CD4-positive, alpha-beta memory T cell (primary cell): ENCODE results near the gene KCNH1. TPM values are rescaled to one million over a fixed set of nuclear protein-coding genes. Genes with fewer than 3 reads are reported as not detected.

ENCODE experiments used
- CTCF ChIA-PET: fragments of 350-600 bp; sonication (Branson Sonifier 250); formaldehyde crosslinking; loops from one replicate; lab custom pipeline; 2021; ENCODE audit warnings: inconsistent platforms; ENCODE audit not compliant: partially characterized antibody; lab: Charles Lee
- POLR2A ChIA-PET: fragments of 350-600 bp; sonication (Branson Sonifier 250); formaldehyde crosslinking; loops from one replicate; lab custom pipeline; 2021; ENCODE audit not compliant: partially characterized antibody; lab: Charles Lee
- DNase-seq, 5 donors: peaks; one replicate each; pipeline versions ENCODE4 v3.0.0 to v3.0.0-alpha.2; 2020 to 2022; ENCODE audit warnings: mixed read lengths in 1 of 5
- H3K27ac ChIP-seq: one replicate; pipeline ENCODE4 v1.7.0; 2013; ENCODE audit warnings: low read depth, low read length
- H3K27me3 ChIP-seq: 2 replicates; pipeline ENCODE4 v1.7.0; 2013; ENCODE audit warnings: mild to moderate bottlenecking, low read length, moderate library complexity; ENCODE audit not compliant: insufficient read depth
- H3K36me3 ChIP-seq: 2 replicates; pipeline ENCODE4 v1.7.0; 2013; ENCODE audit warnings: mild to moderate bottlenecking, low read length, moderate library complexity; ENCODE audit not compliant: insufficient read depth
- H3K4me1 ChIP-seq: 2 replicates; pipeline ENCODE4 v1.7.0; 2013; ENCODE audit warnings: mild to moderate bottlenecking, low read length, moderate library complexity; ENCODE audit not compliant: insufficient read depth
- H3K4me3 ChIP-seq, 2 donors: one replicate each; pipeline ENCODE4 v1.7.0; 2013; ENCODE audit warnings: low read length in 2 of 2, mild to moderate bottlenecking in 1 of 2
- H3K9me3 ChIP-seq, 2 donors: one replicate each; pipeline ENCODE4 v1.7.0; 2013; ENCODE audit warnings: low read length in 2 of 2, control low read depth in 1 of 2; ENCODE audit not compliant: control insufficient read depth in 1 of 2
- H3K27ac Mint-ChIP-seq, 7 donors: one replicate each; pipeline ENCODE4 v1.8.0; 2020 to 2021; ENCODE audit warnings: mixed read lengths in 7 of 7, mild to moderate bottlenecking in 6 of 7, inconsistent platforms in 3 of 7, moderate library complexity in 3 of 7
- H3K27me3 Mint-ChIP-seq, 2 donors: one replicate each; pipeline ENCODE4 v1.8.0; 2020 to 2021; ENCODE audit warnings: mixed read lengths in 2 of 2
- H3K36me3 Mint-ChIP-seq, 2 donors: one replicate each; pipeline ENCODE4 v1.8.0; 2020 to 2021; ENCODE audit warnings: mixed read lengths in 2 of 2, inconsistent platforms in 1 of 2, mild to moderate bottlenecking in 1 of 2
- H3K4me1 Mint-ChIP-seq, 4 donors: one replicate each; pipeline ENCODE4 v1.8.0; 2020 to 2021; ENCODE audit warnings: mixed read lengths in 4 of 4, mild to moderate bottlenecking in 1 of 4
- H3K4me3 Mint-ChIP-seq, 8 donors: one replicate each; pipeline ENCODE4 v1.8.0; 2020 to 2021; ENCODE audit warnings: mixed read lengths in 8 of 8, mild to moderate bottlenecking in 7 of 8, moderate library complexity in 6 of 8, inconsistent platforms in 3 of 8
- H3K9me3 Mint-ChIP-seq, 8 donors: one replicate each; pipeline ENCODE4 v1.8.0; 2020 to 2021; ENCODE audit warnings: mixed read lengths in 8 of 8, mild to moderate bottlenecking in 5 of 8, inconsistent platforms in 3 of 8, moderate library complexity in 1 of 8
- intact Hi-C: fragments of 100-400 bp; cut with micrococcal nuclease; formaldehyde crosslinking; loops from one replicate; pipeline ENCODE4 v1.15.1; 2023
- polyA plus RNA-seq, 2 donors: library from polyadenylated mRNA; unstranded; fragments of 300-500 nt; fragmentation: Illumina TruSeq; gene quantifications; one replicate each; pipeline ENCODE4 v1.2.3, GENCODE V29; 2021
- total RNA-seq, 2 experiments: library from RNA; stranded (reverse); gene quantifications; one replicate each; pipeline ENCODE4 v1.2.3, GENCODE V29; 2021

Gene KCNH1
- total and polyA plus RNA-seq, 4 experiments from 2014 or later = not detected

DNA sequence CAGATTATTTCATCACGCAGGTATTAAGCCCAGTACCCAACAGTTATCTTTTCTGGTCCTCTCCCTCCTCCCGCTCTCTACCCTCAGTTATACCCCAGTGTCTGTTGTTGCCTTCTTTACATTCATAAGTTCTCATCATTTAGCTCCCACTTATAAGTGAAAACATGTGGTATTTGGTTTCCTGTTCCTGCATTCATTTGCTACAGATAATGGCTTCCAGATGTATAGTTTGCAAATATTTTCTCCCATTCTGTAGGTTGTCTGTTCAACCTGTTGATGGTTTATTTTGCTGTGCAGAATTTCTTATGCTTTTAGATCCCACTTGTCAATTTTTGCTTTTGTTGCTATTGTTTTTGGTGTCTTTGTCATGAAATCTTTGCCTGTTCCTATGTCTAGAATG lies 21.1 kb upstream of the KCNH1 start:
- peak overlapping the region in 1 of 7 donors; percentile 26 for H3K27ac Mint-ChIP-seq
- peaks cover 2 to 4% of the 10 kb centered on the region in 2 donors for H3K36me3 Mint-ChIP-seq
- intact Hi-C loops = no loop called here
- Histone ChIP-seq H3K27ac (no peak overlapping the region), H3K4me3 (no peak overlapping the region), H3K4me1 (no peaks in the 10 kb centered on the region), H3K9me3 (no peaks in the 10 kb centered on the region), H3K27me3 (no peaks in the 10 kb centered on the region), H3K36me3 (no peaks in the 10 kb centered on the region)
- no peak overlapping the region for H3K4me3 Mint-ChIP-seq
- DNase-seq = no peak
- H3K27me3 Mint-ChIP-seq = peaks cover 4% of the 10 kb centered on the region in 2 donors
- POLR2A ChIA-PET = no interaction called here
- CTCF ChIA-PET = interaction anchor here (0.7 to 1.5 kb wide), 2 partner anchors 9 to 128 kb away, joined by 3 to 5 read pairs; no protein-coding TSS in a partner anchor
- H3K9me3 Mint-ChIP-seq = peaks cover 3 to 21% (median 15%) of the 10 kb centered on the region in 8 donors
- H3K4me1 Mint-ChIP-seq = peaks cover 0 to 7% (median 1%) of the 10 kb centered on the region in 4 donors

DNA sequence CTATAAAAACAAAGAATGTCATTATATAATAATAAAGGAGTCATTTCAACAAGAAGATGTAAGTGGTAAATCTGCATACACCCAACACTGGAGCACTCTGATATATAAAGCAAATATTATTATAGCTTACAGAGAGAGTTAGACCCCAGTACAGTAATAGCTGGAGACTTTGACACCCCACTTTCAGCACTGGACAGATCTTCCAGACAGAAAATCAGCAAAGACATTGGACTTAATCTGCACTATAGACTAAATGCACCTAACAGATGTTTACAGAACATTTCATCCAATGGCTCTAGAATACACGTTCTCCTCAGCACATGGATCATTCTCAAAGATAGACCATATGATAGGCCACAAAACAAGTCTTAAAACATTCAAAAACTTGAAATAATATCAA lies 20.0 kb upstream of the KCNH1 start:
- peaks cover 2 to 4% of the 10 kb centered on the region in 2 donors for H3K27me3 Mint-ChIP-seq
- Histone ChIP-seq H3K27ac (no peak overlapping the region), H3K27me3 (no peaks in the 10 kb centered on the region), H3K9me3 (no peaks in the 10 kb centered on the region), H3K4me3 (no peak overlapping the region), H3K4me1 (no peaks in the 10 kb centered on the region), H3K36me3 (no peaks in the 10 kb centered on the region)
- no peak overlapping the region for H3K4me3 Mint-ChIP-seq
- H3K4me1 Mint-ChIP-seq = peaks cover 0 to 7% (median 1%) of the 10 kb centered on the region in 4 donors
- DNase-seq = no peak
- intact Hi-C loops = no loop called here
- ChIA-PET POLR2A (no interaction called here), CTCF (interaction anchor here (1.0 to 1.5 kb wide), 3 partner anchors 8 to 26 kb away, joined by 3 read pairs; no protein-coding TSS in a partner anchor)
- peaks cover 1 to 17% (median 12%) of the 10 kb centered on the region in 8 donors for H3K9me3 Mint-ChIP-seq
- no peak overlapping the region for H3K27ac Mint-ChIP-seq
- H3K36me3 Mint-ChIP-seq = peaks cover under 1 to 4% of the 10 kb centered on the region in 2 donors

- no peak overlapping the region for H3K27ac ChIP-seq
- H3K27me3 ChIP-seq = no peaks in the 10 kb centered on the region
- H3K4me1 ChIP-seq = no peaks in the 10 kb centered on the region
- ChIA-PET CTCF (no interaction called here), POLR2A (no interaction called here)
- Mint-ChIP-seq H3K4me3 (no peak overlapping the region), H3K9me3 (peaks cover 0 to 9% (median 0%) of the 10 kb centered on the region in 8 donors), H3K36me3 (peaks cover 0 to 3% of the 10 kb centered on the region in 2 donors), H3K27ac (no peak overlapping the region), H3K27me3 (peaks cover 17 to 22% of the 10 kb centered on the region in 2 donors), H3K4me1 (no peaks in the 10 kb centered on the region)
- no peaks in the 10 kb centered on the region for H3K9me3 ChIP-seq
- DNase-seq = no peak
- H3K36me3 ChIP-seq = no peaks in the 10 kb centered on the region
- intact Hi-C loops = no loop called here
- H3K4me3 ChIP-seq = no peak overlapping the region
Observed at GRCh38 chr1:211148366-211148765, 14.4 kb upstream of the KCNH1 start.

- H3K27me3 Mint-ChIP-seq = peaks cover 29% of the 10 kb centered on the region in 2 donors
- H3K4me1 Mint-ChIP-seq = no peaks in the 10 kb centered on the region
- Histone ChIP-seq H3K9me3 (no peaks in the 10 kb centered on the region), H3K27ac (no peak overlapping the region), H3K4me3 (no peak overlapping the region), H3K36me3 (no peaks in the 10 kb centered on the region), H3K27me3 (no peaks in the 10 kb centered on the region), H3K4me1 (no peaks in the 10 kb centered on the region)
- no peak overlapping the region for H3K27ac Mint-ChIP-seq
- H3K4me3 Mint-ChIP-seq = no peak overlapping the region
- DNase-seq = no peak
- peaks cover 0 to 9% (median 0%) of the 10 kb centered on the region in 8 donors for H3K9me3 Mint-ChIP-seq
- intact Hi-C loops = no loop called here
- H3K36me3 Mint-ChIP-seq = peaks cover 0 to 3% of the 10 kb centered on the region in 2 donors
- ChIA-PET CTCF (interaction anchor here (1.0 kb wide), 2 partner anchors 9 to 10 kb away, joined by 3 read pairs; no protein-coding TSS in a partner anchor), POLR2A (no interaction called here)
Observed at GRCh38 chr1:211145944-211146343, 12.0 kb upstream of the KCNH1 start.

GRCh38 chr1:211135342-211135950 lies 1.5 kb upstream of the KCNH1 start:
- ChIA-PET CTCF (interaction anchor here (0.6 to 3.9 kb wide), 12 partner anchors 9 to 735 kb away, joined by 3 to 19 read pairs (median 4); partner anchors contain the start of gene RCOR3), POLR2A (no interaction called here)
- Histone ChIP-seq H3K9me3 (no peaks in the 10 kb centered on the region), H3K4me1 (peaks cover 17% of the 10 kb centered on the region), H3K4me3 (no peak overlapping the region), H3K27ac (no peak overlapping the region), H3K36me3 (no peaks in the 10 kb centered on the region), H3K27me3 (peaks cover 17% of the 10 kb centered on the region)
- Mint-ChIP-seq H3K9me3 (no peaks in the 10 kb centered on the region), H3K36me3 (no peaks in the 10 kb centered on the region), H3K27me3 (peaks cover 36 to 38% of the 10 kb centered on the region in 2 donors), H3K4me3 (peak overlapping the region in 2 of 8 donors; percentile 2 to 32), H3K27ac (no peak overlapping the region), H3K4me1 (peaks cover 3 to 20% (median 7%) of the 10 kb centered on the region in 4 donors)
- intact Hi-C loops = loop anchor here (2.0 to 10.0 kb wide), 2 partner anchors 341 to 379 kb away; no protein-coding TSS in a partner anchor
- DNase-seq = peak in 4 of 5 donors; percentile 11 to 27 (median 16)

DNA sequence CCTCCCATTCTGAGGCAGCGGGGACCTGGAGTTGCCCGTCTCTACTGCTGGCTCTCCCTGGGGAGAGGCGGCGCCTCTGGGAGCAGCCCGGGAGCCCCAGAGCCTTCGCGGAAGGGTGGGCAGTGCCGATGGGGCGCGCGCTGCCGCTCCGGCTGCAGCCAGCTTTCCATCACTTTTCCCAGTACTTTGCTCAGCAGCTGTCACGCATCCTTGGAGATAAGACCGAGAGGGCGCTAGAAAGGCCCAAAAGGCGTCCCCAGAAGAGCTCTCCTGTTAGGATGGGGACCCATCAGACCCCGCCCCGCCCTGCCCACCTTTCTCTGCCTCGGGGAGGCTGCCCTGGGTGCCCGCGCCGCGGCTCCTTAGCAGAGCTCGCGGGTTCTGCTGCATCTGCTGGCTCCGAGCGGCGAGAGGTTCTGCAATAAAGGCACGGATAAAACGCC lies 534 bp downstream of the KCNH1 start:
- H3K27me3 Mint-ChIP-seq = peaks cover 26 to 28% of the 10 kb centered on the region in 2 donors

More for the DNA sequence above, 534 bp downstream of the KCNH1 start:
- H3K9me3 Mint-ChIP-seq = no peaks in the 10 kb centered on the region
- Histone ChIP-seq H3K27me3 (peaks cover 17% of the 10 kb centered on the region), H3K9me3 (no peaks in the 10 kb centered on the region), H3K36me3 (no peaks in the 10 kb centered on the region), H3K4me3 (peak overlapping the region in 1 of 2 donors; percentile 19), H3K4me1 (peaks cover 17% of the 10 kb centered on the region), H3K27ac (no peak overlapping the region)
- no peak overlapping the region for H3K27ac Mint-ChIP-seq
- H3K36me3 Mint-ChIP-seq = no peaks in the 10 kb centered on the region
- intact Hi-C loops = loop anchor here (10.0 kb wide), 1 partner anchor 381 kb away; no protein-coding TSS in a partner anchor
- H3K4me1 Mint-ChIP-seq = peaks cover 3 to 20% (median 7%) of the 10 kb centered on the region in 4 donors
- DNase-seq = peak in 1 of 5 donors; percentile 1
- H3K4me3 Mint-ChIP-seq = peak overlapping the region; percentile 74 to 83 (median 77)
- CTCF ChIA-PET = interaction anchor here (1.0 to 3.9 kb wide), 9 partner anchors 28 to 729 kb away, joined by 3 to 19 read pairs (median 3); partner anchors contain the start of gene RCOR3
- POLR2A ChIA-PET = no interaction called here
